ENCODE data around the gene AMT. TPM values are rescaled to one million over a fixed set of nuclear protein-coding genes. Genes with fewer than 3 reads are reported as not detected.
"Not testable (repeated sequence)": the region's sequence is repeated elsewhere in the genome, so short reads cannot be mapped to it uniquely, and the experiment has no call there.

Gene AMT
- total RNA-seq, 4 donors from 2014 or later: 13.5 to 58.3 (median 20.3) TPM

- Histone ChIP-seq H3K27me3 (no peaks in the 10 kb centered on the region), H3K4me3 (peak overlapping the region; percentile 75 to 92 (median 83)), H3K36me3 (no peaks in the 10 kb centered on the region), H3K4me1 (peaks cover 29 to 74% (median 41%) of the 10 kb centered on the region in 4 donors), H3K9me3 (no peaks in the 10 kb centered on the region), H3K27ac (peak overlapping the region; percentile 98 to 99 (median 98))
- intact Hi-C loops (cut with DNase I; ENCODE audit: low total_unique reads) (loop anchor here (2.0 kb wide), 1 partner anchor 71 kb away; the partner anchor contains the start of gene USP4), in situ Hi-C loops (cut with MboI; ENCODE audit: low pct_ligation_motif_present in 1 of 4, low pct_unique_long_range_greater_than_20kb in 1 of 4, low sequenced_read_pairs in 3 of 4) (no loop called here)
- DNase-seq: peak; percentile 71
- TF ChIP-seq POLR2A (IDR thresholded peaks at IDR 0.05) (no peak), POLR2AphosphoS5 (IDR thresholded peaks at IDR 0.05) (peak; percentile 1 to 83 (median 4))
- 0% methylated on average over 12 of the region's 59 CpGs; no CpG with 5 or more reads in 1 of the 2 donors for WGBS, 2 donors (ENCODE audit: low coverage in 1 of 2)
Measured at GRCh38 chr3:49411535-49411967, 10.7 kb downstream of the AMT start.

GRCh38 chr3:49410846-49411534, 11.3 kb downstream of the AMT start:
- H3K27me3 ChIP-seq: no peaks in the 10 kb centered on the region
- no peaks in the 10 kb centered on the region for H3K9me3 ChIP-seq
- H3K4me3 ChIP-seq: peak overlapping the region; percentile 75 to 92 (median 83)
- DNase-seq: no peak
- peaks cover 33 to 77% (median 46%) of the 10 kb centered on the region in 4 donors for H3K4me1 ChIP-seq
- 0% methylated on average over 15 to 33 of the region's 33 CpGs for WGBS, 2 donors (ENCODE audit: low coverage in 1 of 2)
- H3K36me3 ChIP-seq: no peaks in the 10 kb centered on the region
- in situ Hi-C loops (cut with MboI; ENCODE audit: low pct_ligation_motif_present in 1 of 4, low pct_unique_long_range_greater_than_20kb in 1 of 4, low sequenced_read_pairs in 3 of 4): no loop called here
- intact Hi-C loops (cut with DNase I; ENCODE audit: low total_unique reads): loop anchor here (2.0 kb wide), 1 partner anchor 70 kb away; the partner anchor contains the start of gene USP4
- peak overlapping the region; percentile 98 to 99 (median 98) for H3K27ac ChIP-seq
- no peak for TF ChIP-seq CTCF (IDR thresholded peaks at IDR 0.05)
- no peak for TF ChIP-seq POLR2A (IDR thresholded peaks at IDR 0.05)
- TF ChIP-seq EP300 (IDR thresholded peaks at IDR 0.05; ENCODE audit: low read depth): no peak
- no peak for TF ChIP-seq POLR2AphosphoS5 (IDR thresholded peaks at IDR 0.05)

GRCh38 chr3:49410066-49410845, 12.0 kb downstream of the AMT start:
- Histone ChIP-seq H3K27me3 (no peaks in the 10 kb centered on the region), H3K4me1 (peaks cover 33 to 78% (median 52%) of the 10 kb centered on the region in 4 donors), H3K27ac (peak overlapping the region; percentile 98 to 99 (median 98)), H3K4me3 (peak overlapping the region; percentile 75 to 92 (median 83)), H3K36me3 (no peaks in the 10 kb centered on the region), H3K9me3 (no peaks in the 10 kb centered on the region)
- WGBS, 2 donors (ENCODE audit: low coverage in 1 of 2): 22 to 26% methylated on average over 4 of the region's 4 CpGs
- intact Hi-C loops (cut with DNase I; ENCODE audit: low total_unique reads): loop anchor here (2.0 kb wide), 1 partner anchor 69 kb away; the partner anchor contains the start of gene USP4
- TF ChIP-seq CTCF (IDR thresholded peaks at IDR 0.05): no peak
- TF ChIP-seq POLR2AphosphoS5 (IDR thresholded peaks at IDR 0.05): no peak
- TF ChIP-seq POLR2A (IDR thresholded peaks at IDR 0.05): no peak
- TF ChIP-seq EP300 (IDR thresholded peaks at IDR 0.05; ENCODE audit: low read depth): no peak
- in situ Hi-C loops (cut with MboI; ENCODE audit: low pct_ligation_motif_present in 1 of 4, low pct_unique_long_range_greater_than_20kb in 1 of 4, low sequenced_read_pairs in 3 of 4): no loop called here
- DNase-seq: no peak

GRCh38 chr3:49406571-49407565, 15.4 kb downstream of the AMT start:
- Histone ChIP-seq H3K4me1 (peaks cover 29 to 84% (median 45%) of the 10 kb centered on the region in 4 donors), H3K36me3 (peaks cover 0 to 6% (median 0%) of the 10 kb centered on the region in 4 donors), H3K9me3 (no peaks in the 10 kb centered on the region), H3K27ac (peak overlapping the region; percentile 48 to 66 (median 62)), H3K27me3 (no peaks in the 10 kb centered on the region), H3K4me3 (no peak overlapping the region)
- whole genome bisulfite sequencing, 2 donors (ENCODE audit: low coverage in 1 of 2): 49 to 58% methylated on average over 9 to 17 of the region's 17 CpGs
- intact Hi-C loops (cut with DNase I; ENCODE audit: low total_unique reads) (no loop called here), in situ Hi-C loops (cut with MboI; ENCODE audit: low pct_ligation_motif_present in 1 of 4, low pct_unique_long_range_greater_than_20kb in 1 of 4, low sequenced_read_pairs in 3 of 4) (no loop called here)
- TF ChIP-seq EP300 (IDR thresholded peaks at IDR 0.05; ENCODE audit: low read depth) (no peak), POLR2A (IDR thresholded peaks at IDR 0.05) (no peak), CTCF (IDR thresholded peaks at IDR 0.05) (no peak), POLR2AphosphoS5 (IDR thresholded peaks at IDR 0.05) (no peak)
- DNase-seq: no peak

- H3K9me3 ChIP-seq; intact Hi-C loops (cut with DNase I; ENCODE audit: low total_unique reads); H3K27me3 ChIP-seq; in situ Hi-C loops (cut with MboI; ENCODE audit: low pct_ligation_motif_present in 1 of 4, low pct_unique_long_range_greater_than_20kb in 1 of 4, low sequenced_read_pairs in 3 of 4); H3K36me3 ChIP-seq; H3K4me3 ChIP-seq; DNase-seq: not testable (repeated sequence)
- 48 to 55% methylated on average over 6 to 9 of the region's 9 CpGs for WGBS, 2 donors (ENCODE audit: low coverage in 1 of 2)
- H3K27ac ChIP-seq: peak overlapping the region; percentile 48 to 66 (median 62)
- peaks cover 30 to 92% (median 48%) of the 10 kb centered on the region in 4 donors for H3K4me1 ChIP-seq
Measured at GRCh38 chr3:49405570-49405969, 16.7 kb downstream of the AMT start.

Measured in transverse colon (tissue), 4 donors.